ENCODE data around the gene OSBP2. TPM values are rescaled to one million over a fixed set of nuclear protein-coding genes. Genes with fewer than 3 reads are reported as not detected.

Gene OSBP2
- total and polyA plus RNA-seq, 10 of the 15 experiments (the other 5 are each of a cell fraction or from before 2014, with no cell fraction given) = 0.11 to 7.7 (median 3.6) TPM

DNA sequence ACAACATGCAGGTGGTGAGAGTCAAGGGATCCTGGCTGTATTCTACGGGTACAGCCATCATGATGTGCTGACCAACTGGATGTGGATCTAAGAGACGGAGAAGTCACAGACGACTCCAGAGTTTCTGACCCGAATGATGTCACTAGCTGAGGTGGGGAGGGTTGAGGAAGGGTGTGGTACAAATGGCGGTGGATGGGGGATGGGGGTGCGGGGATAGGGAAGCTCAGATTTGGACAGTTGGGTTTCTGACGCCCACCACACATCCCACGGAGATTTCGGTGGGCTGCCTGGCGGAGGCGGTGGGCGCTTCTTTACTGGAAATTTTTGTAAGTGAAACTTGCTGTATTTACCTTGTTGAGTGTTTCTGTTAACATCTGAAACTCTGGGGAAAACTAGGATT lies 126.7 kb downstream of the OSBP2 start:
- WGBS (ENCODE audit: insufficient coverage, insufficient replicate concordance, low lambda C conversion rate, missing lambda C conversion rate) = 54% methylated on average over 12 of the region's 12 CpGs
- H4K20me1 ChIP-seq (ENCODE audit: control insufficient read depth, insufficient read depth) = no peaks in the 10 kb centered on the region
- H3K27me3 ChIP-seq (replicated peaks in 1 of 2; ENCODE audit: control insufficient read depth in 2 of 2, insufficient read depth in 2 of 2, low read length in 1 of 2) = peaks cover 9 to 10% of the 10 kb centered on the region in 2 experiments
- no peak overlapping the region for H2AFZ ChIP-seq (ENCODE audit: control insufficient read depth, low read depth, low read length)
- no peaks in the 10 kb centered on the region for H3K36me3 ChIP-seq (ENCODE audit: control insufficient read depth in 2 of 2, insufficient read depth in 2 of 2, low read length in 1 of 2)
- no peak overlapping the region for H3K4me3 ChIP-seq
- H3K9ac ChIP-seq (ENCODE audit: control insufficient read depth, insufficient read depth, low read length) = no peak overlapping the region
- no peaks in the 10 kb centered on the region for H3K4me1 ChIP-seq (ENCODE audit: control insufficient read depth, insufficient read depth, low read length)
- no peaks in the 10 kb centered on the region for H3K79me2 ChIP-seq (ENCODE audit: control insufficient read depth, insufficient read depth, low read length)
- no peak for FAIRE-seq
- SMC1A ChIA-PET (ENCODE audit: uncharacterized antibody, unreplicated experiment) = no interaction called here
- POLR2A ChIA-PET = no interaction called here
- no peak for DNase-seq (ENCODE audit: low read depth, low spot score)
- H3K27ac ChIP-seq (ENCODE audit: control insufficient read depth, insufficient read depth) = no peak overlapping the region
- H3K4me2 ChIP-seq (ENCODE audit: control insufficient read depth, insufficient read depth) = no peak overlapping the region
- RAD21 ChIA-PET (ENCODE audit: unreplicated experiment) = no interaction called here
- no peaks in the 10 kb centered on the region for H3K9me3 ChIP-seq (replicated peaks; ENCODE audit: control insufficient read depth, insufficient read depth, low read length)
- ATAC-seq = no peak
- intact Hi-C loops (cut with micrococcal nuclease; ENCODE audit: unreplicated experiment) = no loop called here
- BruUV-seq (replicated peaks) = no TSS peak
- in situ Hi-C loops (cut with MboI) = no loop called here
- CTCF ChIA-PET = interaction anchor here (0.6 kb wide), 1 partner anchor 815 kb away, joined by 3 read pairs; no protein-coding TSS in a partner anchor
- TF ChIP-seq MYB (IDR thresholded peaks at IDR 0.05; ENCODE audit: borderline replicate concordance, low read depth, low read length) (no peak), BHLHE40 (IDR thresholded peaks at IDR 0.05; ENCODE audit: borderline replicate concordance in 1 of 2, low read depth in 2 of 2, low read length in 1 of 2) (no peak), HDAC2 (IDR thresholded peaks at IDR 0.05) (no peak), NFYB (IDR thresholded peaks at IDR 0.05; ENCODE audit: insufficient read depth, low read depth, low read length) (no peak), CBX3 (IDR thresholded peaks at IDR 0.05; ENCODE audit: borderline replicate concordance, low read depth) (no peak), RUNX3 (IDR thresholded peaks at IDR 0.05; ENCODE audit: low read length) (no peak), BCL11A (IDR thresholded peaks at IDR 0.05; ENCODE audit: low read depth, low read length) (no peak), MXI1 (IDR thresholded peaks at IDR 0.05; ENCODE audit: low read depth, low read length) (no peak), SMAD1 (IDR thresholded peaks at IDR 0.05; ENCODE audit: low read depth, partially characterized antibody) (no peak), SMAD5 (IDR thresholded peaks at IDR 0.05; ENCODE audit: low read depth) (no peak), TARDBP (IDR thresholded peaks at IDR 0.05; ENCODE audit: borderline replicate concordance) (no peak)
- TF ChIP-seq, protein P1, sequence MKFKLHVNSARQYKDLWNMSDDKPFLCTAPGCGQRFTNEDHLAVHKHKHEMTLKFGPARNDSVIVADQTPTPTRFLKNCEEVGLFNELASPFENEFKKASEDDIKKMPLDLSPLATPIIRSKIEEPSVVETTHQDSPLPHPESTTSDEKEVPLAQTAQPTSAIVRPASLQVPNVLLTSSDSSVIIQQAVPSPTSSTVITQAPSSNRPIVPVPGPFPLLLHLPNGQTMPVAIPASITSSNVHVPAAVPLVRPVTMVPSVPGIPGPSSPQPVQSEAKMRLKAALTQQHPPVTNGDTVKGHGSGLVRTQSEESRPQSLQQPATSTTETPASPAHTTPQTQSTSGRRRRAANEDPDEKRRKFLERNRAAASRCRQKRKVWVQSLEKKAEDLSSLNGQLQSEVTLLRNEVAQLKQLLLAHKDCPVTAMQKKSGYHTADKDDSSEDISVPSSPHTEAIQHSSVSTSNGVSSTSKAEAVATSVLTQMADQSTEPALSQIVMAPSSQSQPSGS (IDR thresholded peaks at IDR 0.05; ENCODE audit: low read length) = no peak
- TF ChIP-seq, protein P2, sequence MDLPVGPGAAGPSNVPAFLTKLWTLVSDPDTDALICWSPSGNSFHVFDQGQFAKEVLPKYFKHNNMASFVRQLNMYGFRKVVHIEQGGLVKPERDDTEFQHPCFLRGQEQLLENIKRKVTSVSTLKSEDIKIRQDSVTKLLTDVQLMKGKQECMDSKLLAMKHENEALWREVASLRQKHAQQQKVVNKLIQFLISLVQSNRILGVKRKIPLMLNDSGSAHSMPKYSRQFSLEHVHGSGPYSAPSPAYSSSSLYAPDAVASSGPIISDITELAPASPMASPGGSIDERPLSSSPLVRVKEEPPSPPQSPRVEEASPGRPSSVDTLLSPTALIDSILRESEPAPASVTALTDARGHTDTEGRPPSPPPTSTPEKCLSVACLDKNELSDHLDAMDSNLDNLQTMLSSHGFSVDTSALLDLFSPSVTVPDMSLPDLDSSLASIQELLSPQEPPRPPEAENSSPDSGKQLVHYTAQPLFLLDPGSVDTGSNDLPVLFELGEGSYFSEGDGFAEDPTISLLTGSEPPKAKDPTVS (IDR thresholded peaks at IDR 0.05; ENCODE audit: low read depth, low read length) = no peak
- TF ChIP-seq, protein P3, sequence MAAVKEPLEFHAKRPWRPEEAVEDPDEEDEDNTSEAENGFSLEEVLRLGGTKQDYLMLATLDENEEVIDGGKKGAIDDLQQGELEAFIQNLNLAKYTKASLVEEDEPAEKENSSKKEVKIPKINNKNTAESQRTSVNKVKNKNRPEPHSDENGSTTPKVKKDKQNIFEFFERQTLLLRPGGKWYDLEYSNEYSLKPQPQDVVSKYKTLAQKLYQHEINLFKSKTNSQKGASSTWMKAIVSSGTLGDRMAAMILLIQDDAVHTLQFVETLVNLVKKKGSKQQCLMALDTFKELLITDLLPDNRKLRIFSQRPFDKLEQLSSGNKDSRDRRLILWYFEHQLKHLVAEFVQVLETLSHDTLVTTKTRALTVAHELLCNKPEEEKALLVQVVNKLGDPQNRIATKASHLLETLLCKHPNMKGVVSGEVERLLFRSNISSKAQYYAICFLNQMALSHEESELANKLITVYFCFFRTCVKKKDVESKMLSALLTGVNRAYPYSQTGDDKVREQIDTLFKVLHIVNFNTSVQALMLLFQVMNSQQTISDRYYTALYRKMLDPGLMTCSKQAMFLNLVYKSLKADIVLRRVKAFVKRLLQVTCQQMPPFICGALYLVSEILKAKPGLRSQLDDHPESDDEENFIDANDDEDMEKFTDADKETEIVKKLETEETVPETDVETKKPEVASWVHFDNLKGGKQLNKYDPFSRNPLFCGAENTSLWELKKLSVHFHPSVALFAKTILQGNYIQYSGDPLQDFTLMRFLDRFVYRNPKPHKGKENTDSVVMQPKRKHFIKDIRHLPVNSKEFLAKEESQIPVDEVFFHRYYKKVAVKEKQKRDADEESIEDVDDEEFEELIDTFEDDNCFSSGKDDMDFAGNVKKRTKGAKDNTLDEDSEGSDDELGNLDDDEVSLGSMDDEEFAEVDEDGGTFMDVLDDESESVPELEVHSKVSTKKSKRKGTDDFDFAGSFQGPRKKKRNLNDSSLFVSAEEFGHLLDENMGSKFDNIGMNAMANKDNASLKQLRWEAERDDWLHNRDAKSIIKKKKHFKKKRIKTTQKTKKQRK (IDR thresholded peaks at IDR 0.05; ENCODE audit: low read depth, low read length) = no peak
- TF ChIP-seq, protein P4, sequence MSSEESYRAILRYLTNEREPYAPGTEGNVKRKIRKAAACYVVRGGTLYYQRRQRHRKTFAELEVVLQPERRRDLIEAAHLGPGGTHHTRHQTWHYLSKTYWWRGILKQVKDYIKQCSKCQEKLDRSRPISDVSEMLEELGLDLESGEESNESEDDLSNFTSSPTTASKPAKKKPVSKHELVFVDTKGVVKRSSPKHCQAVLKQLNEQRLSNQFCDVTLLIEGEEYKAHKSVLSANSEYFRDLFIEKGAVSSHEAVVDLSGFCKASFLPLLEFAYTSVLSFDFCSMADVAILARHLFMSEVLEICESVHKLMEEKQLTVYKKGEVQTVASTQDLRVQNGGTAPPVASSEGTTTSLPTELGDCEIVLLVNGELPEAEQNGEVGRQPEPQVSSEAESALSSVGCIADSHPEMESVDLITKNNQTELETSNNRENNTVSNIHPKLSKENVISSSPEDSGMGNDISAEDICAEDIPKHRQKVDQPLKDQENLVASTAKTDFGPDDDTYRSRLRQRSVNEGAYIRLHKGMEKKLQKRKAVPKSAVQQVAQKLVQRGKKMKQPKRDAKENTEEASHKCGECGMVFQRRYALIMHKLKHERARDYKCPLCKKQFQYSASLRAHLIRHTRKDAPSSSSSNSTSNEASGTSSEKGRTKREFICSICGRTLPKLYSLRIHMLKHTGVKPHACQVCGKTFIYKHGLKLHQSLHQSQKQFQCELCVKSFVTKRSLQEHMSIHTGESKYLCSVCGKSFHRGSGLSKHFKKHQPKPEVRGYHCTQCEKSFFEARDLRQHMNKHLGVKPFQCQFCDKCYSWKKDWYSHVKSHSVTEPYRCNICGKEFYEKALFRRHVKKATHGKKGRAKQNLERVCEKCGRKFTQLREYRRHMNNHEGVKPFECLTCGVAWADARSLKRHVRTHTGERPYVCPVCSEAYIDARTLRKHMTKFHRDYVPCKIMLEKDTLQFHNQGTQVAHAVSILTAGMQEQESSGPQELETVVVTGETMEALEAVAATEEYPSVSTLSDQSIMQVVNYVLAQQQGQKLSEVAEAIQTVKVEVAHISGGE (CRISPR knock-in tag; IDR thresholded peaks at IDR 0.05) = no peak
